Activated CD4-positive, alpha-beta T cell treated with anti-CD3 and anti-CD28 coated beads, Interleukin-2, Interleukin-4, amounts not matched to agents 100 ng/mL and 50 ng/mL, durations not matched to agents 16 hours and 8 hours (primary cell): ENCODE data around the gene MEMO1.
"Not testable (repeated sequence)": the region's sequence is repeated elsewhere in the genome, so short reads cannot be mapped to it uniquely, and the experiment has no call there.

Experiments used
- DNase-seq: peaks from one replicate; pipeline ENCODE4 v3.0.0-alpha.2; 2020; ENCODE audit warnings: low spot score

Gene MEMO1

DNA sequence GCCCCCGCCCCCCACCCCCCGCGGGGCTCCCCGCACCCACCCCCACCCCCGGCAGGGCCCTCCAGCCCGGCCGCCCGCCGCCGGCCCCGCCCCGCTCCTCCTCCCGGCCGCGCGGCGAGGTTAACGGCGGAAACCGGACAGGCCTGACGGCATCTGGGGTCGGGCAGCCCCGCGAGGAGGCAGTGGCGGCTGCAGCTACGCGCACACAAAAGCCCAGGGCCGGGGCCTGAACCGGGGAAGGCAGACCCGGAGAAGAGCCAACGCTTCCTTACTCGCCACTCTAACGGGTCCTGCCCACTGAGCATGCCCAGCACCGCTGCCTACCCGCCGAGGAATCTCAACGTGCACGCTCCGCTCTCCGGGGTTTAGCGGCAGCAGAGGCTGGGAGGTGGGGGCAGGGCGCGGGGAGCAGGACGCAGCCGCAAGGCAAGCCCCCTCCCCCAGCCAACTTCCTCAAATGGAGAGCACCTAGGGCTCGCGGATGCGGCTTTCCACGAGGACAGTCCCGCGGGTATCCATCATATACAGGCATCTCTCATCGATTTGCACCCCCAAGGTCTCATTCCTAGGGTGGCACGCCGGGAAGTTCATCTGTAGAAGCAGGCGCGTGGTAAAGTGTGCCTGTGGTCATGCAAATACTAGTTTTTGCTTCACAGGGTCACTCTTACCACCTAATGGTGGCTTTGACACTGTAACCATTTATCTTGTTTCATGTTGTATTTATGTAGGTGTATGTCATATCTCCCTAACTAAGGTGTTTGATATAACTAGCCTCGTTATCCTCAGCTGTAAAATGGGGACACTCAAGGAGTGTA, at the start of gene MEMO1:
Gene MEMO1, minus strand, starts transcription at position 339 of the 815 bp plus-strand sequence. CDS start 761 bp downstream, outside the sequence.
- peak; percentile 94 for DNase-seq

DNA sequence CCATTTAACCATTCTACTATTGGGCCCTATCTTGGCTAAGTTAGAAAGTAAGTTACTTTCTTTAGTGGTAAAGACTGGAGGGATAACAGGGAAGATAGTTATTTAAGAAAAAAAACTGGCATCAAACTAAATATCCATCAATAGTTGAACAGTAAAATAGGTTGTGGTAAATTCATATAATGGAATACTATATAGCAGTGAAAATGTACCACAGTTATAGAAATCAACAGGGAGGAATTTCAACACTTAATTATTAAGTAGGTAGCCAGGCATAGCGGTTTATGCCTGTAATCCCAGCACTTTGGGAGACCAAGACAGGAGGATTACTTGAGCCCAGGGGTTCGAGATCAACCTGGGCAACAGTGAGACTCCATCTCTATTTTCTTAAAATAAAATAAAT, 49.5 kb upstream of the MEMO1 start:
- DNase-seq: no peak

DNA sequence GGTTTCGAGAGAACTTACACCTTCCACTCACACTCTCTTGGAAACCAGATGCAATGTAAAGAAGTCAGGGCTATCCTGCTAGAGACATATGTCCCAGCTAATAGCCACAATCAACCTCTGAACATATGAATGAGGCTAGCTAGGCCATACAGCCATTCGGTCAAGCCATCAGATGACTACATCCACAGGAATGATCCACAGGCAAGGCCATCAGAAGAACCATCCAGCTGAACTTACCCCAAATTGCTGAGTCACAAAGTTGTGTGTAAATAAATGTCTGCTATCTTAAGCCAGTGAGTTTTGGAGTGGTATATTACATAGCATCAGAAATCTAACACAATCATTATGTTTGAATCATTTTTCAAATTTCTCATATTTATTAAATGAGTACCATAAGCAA, 47.3 kb upstream of the MEMO1 start:
- no peak for DNase-seq

DNA sequence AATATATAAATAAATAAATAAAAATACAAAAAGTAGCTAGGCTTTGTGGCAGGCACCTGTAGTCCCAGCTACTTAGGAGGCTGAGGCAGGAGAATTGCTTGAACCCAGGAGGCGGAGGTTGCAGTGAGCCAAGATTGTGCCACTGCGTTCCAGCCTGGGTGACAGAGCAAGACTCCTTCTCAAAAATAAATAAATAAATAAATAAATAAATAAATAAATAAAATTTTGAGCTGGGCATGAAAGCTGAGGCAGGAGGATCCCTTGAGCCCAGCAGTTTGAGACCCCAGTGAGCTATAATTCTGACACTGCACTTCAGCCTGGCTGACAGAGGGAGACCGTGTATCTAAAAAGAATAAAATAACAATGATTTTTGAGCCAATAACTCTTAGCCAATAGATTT, 43.8 kb upstream of the MEMO1 start:
- not testable (repeated sequence) for DNase-seq

DNA sequence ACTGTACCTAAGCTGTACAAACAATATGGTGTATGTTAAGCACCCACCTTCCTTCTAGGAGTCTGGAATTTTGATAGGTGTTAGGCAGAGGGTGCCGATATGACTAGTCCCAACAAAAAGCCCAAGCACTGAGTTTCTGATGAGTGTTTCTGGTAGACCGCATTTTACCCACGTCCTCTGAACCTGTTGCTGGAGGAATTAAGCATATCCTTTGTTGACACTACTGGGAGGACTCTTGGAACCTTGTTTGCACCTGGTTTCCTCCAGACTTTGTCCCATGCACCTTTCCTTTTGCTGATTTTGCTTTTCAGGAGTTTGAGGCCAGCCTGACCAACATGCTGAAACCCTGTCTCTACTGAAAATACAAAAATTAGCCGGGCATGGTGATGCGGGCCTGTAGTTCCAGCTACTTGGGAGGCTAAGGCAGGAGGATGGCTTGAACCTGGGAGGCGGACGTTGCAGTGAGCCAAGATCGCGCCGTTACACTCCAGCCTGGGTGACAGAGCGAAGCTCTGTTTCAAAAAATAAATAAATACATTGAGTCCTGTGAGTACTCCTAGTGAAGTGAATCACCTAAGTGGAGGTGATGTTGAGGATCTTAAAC, 41.1 kb upstream of the MEMO1 start:
- no peak for DNase-seq

DNA sequence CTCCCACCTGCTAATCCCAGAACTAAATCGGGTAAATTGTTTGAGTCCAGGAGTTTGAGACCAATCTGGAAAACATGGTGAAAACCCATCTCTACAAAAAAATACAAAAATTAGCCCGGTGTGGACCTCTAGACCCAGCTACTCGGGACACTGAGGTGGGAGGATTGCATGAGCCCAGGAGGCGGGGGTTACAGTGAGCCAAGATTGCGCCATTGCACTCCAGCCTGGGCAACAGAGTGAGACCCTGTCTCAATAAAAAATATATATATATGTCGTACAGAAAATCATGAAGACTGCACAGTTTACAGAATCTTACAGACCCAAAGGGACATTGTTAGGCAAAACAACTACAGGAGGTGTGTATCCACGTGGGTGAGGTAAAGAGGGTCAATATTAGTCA, 32.8 kb upstream of the MEMO1 start:
- DNase-seq: no peak

DNA sequence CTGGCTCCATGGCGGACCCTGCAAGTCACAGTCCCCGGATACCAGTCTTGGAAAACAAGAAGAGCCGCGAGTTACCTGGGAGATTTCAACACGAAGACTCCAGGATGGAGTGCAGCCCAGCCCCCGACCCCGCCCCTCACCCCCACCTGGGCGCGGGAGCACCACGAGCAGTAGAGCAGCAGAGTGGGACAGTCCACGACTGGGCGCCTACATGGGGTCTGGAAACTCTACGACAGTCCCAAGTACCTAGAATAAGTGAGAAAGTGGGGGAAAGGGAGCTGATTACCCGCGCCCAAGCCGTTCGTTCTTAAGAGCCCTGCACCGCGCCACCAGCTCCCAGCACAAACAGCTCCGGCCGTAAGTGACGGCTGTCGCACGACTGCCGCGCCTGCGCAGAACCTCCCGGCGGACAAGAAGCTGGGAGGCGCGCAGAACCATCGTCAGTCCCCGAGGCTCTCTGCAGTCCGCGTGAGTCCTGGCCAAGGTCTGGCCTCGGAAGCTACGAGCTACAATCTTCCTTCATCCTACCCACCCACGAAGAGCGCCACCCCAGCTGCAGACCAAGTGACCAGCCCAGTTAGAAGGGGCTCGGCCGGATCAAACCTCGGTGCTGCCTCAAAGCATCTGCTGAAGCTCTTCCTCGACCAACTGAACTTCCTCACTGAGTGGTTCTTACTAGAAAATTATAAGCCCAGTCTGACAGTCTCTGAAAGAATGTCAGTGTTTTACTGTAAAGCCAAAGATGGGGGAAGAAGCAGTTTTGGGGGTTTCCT, 28.8 kb upstream of the MEMO1 start, which contains the start of gene DPY30:
Gene DPY30, minus strand, starts transcription at position 359 of the 773 bp plus-strand sequence. Its CDS starts 349 bp downstream, at position 10.
- DNase-seq: peak; percentile 92

DNA sequence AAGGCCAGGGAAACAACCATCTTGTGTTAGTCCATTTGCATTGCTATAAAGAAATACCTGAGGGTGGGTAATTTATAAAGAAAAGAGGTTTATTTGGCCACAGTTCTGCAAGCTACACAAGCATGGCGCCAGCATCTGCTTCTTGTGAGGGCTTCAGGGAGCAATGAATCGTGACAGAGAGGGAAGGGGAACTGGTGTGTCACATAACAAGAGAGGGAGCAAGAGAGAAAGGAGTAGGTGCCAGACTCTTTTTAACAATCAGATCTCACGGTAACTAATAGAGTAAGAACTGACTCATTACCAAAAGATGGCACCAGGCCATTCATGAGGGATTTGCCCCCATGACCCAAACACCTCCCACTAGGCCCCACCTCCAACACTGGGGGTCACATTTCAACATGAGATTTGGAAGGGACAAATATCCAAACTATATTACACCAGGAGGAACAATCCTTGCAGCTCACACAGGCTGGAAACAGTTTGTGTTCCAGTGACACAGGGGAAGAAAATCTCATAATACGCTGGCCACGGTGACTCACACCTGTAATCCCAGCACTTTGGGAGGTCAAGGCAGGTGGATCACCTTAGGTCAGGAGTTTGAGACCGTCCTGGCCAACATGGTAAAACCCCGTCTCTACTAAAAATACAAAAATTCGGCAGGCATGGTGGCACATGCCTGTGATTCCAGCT, 23.5 kb upstream of the MEMO1 start:
- not testable (repeated sequence) for DNase-seq

DNA sequence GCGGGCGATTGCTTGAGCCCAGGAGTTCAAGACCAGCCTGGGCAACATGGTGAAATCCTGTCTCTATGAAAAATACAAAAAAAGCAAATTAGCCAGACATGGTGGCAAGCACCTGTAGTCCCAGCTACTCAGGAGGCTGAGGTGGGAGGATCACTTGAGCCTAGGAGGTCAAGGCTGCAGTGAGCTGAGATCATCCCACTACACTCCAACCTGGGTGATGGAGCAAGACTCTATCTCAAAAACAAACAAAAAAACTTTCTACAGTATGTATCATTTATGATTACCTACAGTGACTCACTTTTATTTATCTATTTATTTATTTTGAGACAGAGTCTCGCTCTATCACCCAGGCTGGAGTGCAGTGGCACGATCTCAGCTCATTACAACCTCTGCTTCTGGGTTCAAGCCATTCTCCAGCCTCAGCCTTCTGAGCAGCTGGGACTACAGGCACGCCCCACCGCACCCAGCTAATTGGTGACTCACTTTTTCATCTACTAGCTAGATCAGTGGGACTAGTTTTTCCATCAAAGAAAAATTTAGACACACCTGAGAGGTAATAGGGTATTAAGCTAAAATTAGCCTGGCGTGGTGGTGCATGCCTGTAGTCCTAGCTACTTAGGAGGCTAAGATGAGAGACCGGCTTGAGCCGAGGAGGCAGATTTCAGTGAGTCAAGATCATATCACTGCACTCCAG, 8.1 kb upstream of the MEMO1 start:
- DNase-seq: not testable (repeated sequence)

DNA sequence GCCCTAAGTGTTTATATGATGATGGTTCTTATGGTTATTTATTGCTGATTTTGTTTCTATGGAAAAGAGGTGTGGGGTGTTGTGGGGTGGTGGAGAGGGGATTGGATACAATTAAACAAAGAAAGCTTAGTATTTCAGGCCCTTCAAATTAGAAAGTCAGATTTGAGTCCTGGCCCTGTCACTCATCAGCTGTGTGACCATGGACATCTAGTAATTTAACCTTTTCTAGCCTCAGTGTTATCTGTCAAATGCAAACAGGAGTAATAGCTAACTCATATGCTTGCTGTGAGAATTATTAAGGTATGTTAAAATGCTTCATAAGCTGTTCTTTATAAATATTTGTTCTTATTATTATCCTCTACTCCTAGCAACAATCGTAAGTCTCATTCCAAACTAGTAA, 2.1 kb upstream of the MEMO1 start:
- no peak for DNase-seq

DNA sequence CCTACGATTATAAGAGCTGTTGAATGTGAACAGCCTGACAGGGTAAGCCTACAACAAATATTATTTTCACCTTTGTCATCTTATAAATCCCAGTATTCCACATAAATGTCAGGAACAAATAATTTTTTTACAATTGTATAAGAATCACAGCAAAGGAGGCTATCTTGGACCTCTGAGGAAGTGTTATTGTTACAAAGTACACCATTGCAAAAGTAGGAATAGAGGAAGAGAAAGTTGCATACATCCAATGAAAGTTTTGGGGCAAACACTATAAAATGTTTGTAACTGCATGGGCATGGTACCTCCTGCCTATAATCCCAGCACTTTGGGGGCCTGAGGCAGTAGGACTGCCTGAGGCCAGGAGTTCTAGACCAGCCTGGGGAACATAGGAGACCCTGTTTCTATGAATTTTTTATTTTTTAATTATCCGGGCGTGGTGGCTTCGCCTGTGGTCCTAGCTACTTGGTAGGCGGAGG, 715 bp upstream of the MEMO1 start:
- no peak for DNase-seq

DNA sequence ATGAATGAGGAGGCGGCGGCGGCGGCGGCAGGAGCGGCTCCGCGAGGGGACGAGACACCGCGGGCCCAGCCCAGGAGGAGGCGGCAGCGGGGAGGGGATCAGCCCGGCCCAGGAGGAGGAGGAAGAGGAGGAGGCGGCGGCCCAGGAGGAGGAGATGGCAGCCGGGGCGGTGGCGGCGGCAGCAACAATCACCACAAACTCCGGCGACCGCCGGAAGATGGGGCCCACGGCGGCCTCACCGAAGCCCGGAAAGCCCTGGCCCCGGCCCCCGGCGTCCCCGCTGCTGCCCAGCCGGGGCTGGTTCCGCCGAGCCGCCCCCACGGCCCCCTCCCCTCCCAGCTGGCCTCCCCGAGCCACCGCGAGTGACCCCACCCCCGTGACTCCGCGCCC, 533 bp downstream of the MEMO1 start:
- DNase-seq: peak; percentile 57

DNA sequence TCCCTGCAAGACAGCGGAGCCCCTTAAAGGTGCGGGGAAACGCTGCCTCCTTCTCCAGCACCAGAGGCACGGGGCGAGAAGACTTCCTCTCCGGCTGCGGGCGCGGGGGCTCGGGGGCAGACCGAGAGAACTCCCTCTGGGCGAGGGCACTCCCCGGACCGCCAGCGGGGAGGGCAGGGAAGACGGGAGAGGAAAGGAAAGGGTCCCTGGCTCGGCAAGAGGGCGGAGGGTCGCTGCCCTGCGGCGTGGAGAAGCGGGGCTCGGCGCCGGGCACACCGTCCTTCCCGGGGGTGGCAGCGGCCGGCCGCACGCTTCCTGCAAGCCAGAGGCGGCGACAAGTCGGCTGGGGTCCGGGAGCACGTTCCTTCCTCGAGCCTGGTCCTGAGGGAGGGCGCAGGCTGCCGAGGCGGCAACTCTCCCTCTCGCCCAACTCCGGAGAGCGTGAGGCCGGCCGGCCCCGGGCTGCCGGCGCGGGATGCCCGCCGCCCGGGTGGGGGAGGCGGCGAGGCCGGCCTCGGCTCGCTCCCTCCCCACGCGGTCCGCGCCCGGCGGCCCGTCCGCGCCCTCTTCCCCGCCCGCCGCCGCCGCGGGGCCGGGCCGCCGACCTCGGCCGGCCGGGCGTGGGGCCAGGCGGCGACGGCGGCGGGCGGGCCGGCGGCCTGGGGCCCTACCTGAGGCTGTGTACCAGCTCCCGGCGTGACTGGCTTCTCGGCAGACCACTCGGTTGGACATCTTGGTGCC, 1.1 kb downstream of the MEMO1 start:
- peak; percentile 30 for DNase-seq

DNA sequence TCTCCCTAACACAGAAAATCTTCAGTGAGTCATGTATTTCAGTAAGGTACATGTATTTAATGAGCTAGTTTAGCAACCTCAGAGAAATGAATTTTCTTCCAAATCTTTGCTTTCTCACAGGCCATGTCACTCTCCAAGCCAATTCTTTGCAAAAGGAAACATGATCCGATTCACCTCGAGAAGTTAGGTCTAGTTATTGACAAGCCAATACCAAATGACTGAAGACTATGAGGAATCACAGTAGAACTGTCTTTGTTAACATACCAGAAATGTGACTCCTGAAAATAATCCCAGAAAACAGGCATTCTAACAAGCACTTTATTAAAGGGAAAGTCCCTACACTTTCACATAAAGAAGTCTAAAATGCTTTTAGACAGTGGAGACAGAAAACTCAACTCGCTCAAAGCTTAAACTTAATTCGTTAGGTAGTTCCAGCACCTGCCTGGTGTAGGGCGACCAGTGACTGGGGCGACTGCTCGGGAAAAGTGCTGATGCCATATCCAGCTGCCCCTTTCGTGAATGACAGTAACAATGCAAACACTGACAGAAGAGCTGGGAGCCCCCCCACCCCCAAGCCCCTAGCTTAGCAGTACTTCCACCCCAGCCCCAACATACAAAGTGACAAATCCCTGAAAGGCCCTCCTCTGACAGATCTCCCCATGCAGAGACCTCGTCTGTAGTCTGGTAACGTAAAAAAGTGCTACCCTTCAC, 1.8 kb downstream of the MEMO1 start:
- peak; percentile 12 for DNase-seq

DNA sequence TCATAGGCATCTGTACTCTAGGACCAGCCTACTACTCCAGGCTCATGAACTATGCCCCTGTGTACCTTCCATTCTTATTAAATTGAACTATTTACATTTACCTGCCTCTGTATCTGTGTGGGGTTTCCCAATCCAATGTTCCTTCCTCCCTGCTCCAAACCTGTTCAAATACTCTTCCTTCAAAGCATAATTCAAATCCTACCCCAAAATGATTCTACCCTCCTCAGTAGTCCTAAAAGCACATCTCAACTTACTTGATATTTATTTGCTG, 3.8 kb downstream of the MEMO1 start:
- no peak for DNase-seq

DNA sequence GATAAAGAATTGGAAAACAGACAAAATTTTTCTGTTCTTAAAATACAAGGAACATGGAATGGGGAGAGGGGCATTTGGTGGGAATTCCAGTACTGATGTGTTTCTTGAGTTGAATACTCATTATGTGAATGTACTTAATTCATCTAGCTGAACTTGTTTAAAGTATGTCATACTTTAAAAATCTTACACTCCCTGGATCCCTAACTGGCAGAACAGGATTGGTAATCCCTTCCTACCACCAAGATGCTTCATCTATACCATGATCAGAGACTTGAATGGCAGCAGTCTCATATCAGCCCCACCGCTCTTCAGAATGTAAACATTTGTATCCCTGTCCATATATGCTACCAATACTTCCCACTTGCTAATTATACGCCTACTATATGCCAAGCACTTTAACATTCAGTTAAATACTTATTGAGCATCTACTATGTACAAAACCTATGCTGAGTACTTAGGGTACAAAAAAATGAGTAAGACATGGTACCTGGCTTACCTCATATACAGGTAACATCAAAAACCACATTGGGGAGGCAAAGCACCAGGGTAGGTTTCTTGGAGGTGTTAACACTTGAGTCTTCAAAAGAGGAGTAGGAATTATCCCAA, 5.3 kb downstream of the MEMO1 start:
- DNase-seq: no peak

DNA sequence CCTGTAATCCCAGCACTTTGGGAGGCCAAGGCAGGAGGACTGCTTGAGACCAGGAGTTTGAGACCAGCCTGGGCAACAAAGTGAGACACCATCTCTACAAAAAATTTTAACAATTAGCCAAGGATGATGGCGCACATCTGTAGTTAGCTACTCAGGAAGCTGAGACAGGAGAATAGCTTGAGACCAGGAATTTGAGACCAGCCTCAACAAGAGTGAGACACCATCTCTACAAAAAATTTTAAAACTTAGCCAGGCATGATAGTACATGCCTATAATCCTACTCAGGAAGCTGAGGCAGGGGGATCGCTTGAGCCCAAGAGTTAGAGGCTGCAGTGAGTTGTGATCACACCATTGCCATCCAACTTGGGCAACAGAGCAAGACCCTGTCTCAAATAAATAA, 7.0 kb downstream of the MEMO1 start:
- DNase-seq: no peak

DNA sequence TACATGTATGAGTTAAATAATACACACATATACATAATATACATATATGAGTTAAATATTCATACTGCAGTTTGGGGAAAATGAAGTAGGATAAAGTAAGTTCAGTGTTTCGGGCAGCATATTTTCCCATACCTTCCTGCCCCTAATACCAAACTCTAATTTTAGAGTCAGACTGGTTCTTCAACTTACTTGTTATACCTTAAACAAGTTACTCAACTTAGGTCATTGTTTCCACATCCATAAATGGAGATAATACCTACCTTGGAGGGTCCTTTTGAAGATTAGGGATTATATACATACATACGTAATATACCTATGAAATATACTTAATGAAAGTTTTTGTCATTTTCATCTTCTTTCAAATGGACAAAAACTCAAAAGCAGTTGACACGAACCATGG, 8.4 kb downstream of the MEMO1 start:
- no peak for DNase-seq

DNA sequence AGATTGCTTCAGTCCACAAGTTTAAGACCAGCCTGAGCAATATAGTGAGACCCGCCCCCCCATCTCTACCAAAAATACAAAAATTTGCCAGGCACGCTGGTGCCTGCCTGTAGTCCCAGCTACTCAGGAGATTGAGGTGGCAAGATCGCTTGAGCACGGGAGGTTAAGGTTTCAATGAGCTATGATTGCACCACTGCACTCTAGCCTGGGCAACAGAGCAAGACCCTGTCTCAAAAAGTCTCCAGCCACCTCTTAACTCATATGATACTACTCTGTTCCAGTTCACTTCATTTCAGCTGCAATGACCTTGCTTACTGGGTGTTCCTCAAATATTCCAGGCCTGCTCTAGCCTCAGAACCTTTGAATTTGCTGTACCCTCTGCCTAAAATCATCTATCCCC, 11.4 kb downstream of the MEMO1 start:
- DNase-seq: no peak
